AG08395 (cell line): ENCODE results near the gene STK35.
A peak's percentile ranks its signal among the peaks of the same experiment; 100 is the strongest.

ENCODE experiments used
- DNase-seq: peaks from one replicate; pipeline ENCODE4 v3.0.0; 2012; ENCODE audit warnings: mixed read lengths, low spot score

Gene STK35

DNA sequence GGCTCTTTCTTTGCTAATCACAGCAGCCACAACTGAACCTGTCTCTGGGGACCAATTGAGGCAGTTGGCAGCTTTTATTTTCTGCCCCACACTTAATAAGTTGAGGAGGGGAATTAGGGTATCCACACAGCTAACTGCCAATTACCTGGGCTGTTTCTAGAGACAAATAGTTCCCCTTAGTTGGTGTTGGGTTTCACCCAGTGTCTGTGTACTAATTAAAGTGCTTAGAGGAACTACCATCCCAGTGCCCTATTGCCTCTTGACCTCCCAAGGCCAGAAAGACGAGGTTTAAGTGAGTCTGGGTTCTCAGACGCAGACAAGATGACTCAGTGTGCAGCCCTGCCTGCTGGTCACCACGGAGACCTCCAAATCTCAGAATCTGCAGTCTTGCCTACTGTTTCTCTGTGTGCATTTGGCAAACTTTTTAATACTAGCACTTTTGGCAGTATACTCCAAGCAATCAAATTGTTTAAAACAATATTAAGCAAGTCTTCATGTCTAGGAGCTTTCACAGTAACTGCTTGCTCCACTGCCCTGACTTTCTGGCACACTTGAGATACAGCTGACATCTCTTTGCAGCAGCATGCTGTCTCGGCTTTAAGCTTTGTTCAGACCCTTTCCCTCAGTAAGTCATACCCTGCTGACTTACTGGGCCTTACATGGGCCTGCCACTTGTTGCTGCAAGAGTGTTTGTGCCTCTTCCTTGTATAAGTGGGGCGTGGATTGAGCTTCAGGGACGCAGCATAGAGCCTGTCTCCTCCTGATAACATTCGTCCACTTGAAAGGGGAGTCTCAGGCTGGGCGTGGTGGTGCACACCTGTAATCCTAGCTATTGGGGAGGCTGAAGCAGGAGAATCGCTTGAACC is 31.9 kb downstream of the STK35 start:
- DNase-seq, result peak; percentile 89

- no peak for DNase-seq
Measured at GRCh38 chr20:2135013-2135412, 33.4 kb downstream of the STK35 start.

GRCh38 chr20:2136275-2136674 is 34.6 kb downstream of the STK35 start:
- DNase-seq, result no peak

DNA sequence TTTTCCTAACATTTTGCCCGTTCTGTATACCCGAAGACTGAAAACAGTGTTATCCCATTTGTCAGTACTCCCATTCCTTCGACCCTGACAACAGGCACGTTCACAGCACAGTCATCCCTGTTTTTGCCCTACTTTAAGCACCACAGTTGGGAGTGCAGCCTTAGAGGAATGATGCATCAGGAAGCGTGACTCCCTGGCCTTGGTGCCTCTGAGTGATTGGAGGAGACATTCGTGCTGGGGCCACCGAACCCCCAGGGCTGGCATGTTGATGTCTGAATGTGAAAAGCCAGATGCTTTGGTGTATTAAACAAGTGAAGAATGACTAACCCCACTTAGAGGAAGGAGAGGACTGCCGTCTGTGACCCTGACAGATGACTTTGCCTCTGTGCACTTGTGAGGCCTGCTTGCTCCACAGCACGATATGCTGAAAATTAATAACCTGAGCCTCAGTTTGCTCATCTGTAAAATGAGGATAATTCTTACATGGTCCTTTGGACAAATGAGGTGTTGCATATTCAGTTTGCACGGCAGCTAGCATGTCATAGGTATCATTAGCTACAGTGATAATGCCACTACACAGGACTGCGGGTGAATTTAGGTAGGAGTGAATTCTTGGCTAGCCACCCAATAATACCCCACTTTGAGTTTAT is 36.0 kb downstream of the STK35 start:
- peak; percentile 91 for DNase-seq

GRCh38 chr20:2138396-2138795 is 36.8 kb downstream of the STK35 start:
- no peak for DNase-seq

DNA sequence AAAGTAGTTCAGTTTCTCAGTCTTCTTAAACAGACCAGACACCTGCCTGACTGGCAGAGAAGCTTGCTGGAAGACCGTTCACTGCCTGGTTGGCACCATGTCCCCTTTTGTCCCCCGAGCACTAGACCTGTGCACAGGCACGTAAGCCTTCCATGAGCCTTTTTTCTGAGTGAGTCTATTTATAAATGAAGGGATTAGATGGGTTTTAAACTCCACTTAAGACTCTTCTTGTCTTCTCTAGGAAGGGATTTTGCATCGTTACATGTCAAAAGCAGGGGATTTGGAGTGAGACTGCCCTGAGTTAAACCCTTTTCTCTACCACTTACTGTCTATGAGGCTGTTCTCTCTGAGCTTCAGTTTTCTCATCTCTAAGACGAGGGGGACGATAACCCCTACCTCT is 37.6 kb downstream of the STK35 start:
- no peak for DNase-seq

DNA sequence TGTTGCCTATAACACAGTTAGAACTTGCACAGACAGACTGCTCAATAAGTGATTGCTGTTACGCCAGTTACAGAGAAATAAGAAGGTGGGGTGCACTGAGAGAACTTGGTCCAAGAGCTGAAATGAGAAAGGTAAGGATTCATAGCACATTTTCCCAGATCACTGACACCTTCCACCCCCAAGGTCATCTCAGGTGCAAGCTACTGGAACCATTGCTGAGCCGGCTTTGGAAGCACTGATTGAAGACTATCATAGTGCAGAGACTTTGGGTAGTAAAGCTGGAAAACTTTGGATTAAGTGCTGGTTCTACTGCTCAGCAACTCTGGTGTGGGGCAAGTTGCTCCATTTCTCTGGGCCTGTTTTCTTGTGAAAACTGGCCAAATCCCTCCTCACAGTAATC is 38.1 kb downstream of the STK35 start:
- DNase-seq, result no peak

- DNase-seq, result peak; percentile 57
Measured at GRCh38 chr20:2140561-2140960, 38.9 kb downstream of the STK35 start.

GRCh38 chr20:2141600-2142575 is 40.3 kb downstream of the STK35 start:
- no peak for DNase-seq

- no peak for DNase-seq
Measured at GRCh38 chr20:2142649-2143048, 41.0 kb downstream of the STK35 start.

DNA sequence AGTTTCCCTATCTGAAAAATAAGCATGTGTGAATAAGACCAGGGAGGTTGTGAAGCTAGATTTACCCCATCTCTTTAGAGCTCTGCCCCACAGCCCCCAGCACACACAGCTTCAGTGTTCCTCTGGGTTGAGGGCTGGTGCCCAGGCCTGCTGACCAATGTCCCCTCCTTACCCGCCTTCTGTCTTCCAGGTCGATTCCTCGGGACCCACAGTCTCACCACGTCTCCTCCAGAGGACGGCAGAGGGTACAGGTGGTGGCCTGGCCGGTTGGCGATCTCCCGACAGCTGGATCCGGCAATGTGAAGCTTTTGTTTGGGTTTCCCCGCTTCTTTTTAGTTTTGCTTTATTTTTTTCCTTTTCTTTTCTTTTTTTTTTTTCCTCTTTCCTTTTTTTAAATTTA is 42.0 kb downstream of the STK35 start:
- no peak for DNase-seq

DNA sequence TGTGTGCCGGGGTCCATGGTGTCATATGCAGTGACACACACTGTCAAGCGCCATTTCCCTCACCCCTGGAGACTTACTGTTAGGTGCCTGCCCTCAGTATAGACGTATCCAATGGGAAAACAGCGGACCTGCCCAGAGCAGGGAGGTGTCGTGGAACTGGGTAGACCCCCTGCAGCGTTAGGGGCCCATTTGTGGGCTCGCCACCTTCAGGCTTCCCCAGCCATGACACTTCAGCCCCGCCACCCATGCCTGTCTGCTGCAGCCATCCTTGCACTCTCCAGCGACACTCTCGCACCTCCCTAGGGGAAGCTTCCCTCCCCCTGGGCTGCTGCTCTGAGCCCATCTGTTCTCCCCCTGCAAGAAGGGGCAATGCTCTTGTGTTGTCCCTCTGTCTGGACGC is 43.2 kb downstream of the STK35 start:
- no peak for DNase-seq

DNA sequence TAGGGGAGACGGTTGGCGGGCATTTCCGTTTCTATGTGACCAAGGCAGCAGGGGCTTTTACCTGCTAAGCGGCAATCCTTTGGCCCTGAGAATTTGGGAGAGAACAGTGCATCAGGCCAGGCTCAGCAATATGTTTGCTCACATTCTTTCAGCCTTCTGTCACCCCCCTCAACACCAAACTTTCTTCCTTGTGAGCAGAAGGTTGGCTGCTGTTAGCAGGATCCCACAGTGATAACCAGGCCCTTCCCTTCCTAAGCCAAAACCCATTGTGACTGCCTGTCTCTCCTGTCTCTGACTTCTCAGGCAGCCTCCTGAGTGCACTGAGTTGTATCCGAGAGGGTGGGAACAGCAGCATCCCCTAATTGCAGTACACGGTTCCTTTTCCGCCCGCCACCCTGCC is 43.7 kb downstream of the STK35 start:
- no peak for DNase-seq

DNA sequence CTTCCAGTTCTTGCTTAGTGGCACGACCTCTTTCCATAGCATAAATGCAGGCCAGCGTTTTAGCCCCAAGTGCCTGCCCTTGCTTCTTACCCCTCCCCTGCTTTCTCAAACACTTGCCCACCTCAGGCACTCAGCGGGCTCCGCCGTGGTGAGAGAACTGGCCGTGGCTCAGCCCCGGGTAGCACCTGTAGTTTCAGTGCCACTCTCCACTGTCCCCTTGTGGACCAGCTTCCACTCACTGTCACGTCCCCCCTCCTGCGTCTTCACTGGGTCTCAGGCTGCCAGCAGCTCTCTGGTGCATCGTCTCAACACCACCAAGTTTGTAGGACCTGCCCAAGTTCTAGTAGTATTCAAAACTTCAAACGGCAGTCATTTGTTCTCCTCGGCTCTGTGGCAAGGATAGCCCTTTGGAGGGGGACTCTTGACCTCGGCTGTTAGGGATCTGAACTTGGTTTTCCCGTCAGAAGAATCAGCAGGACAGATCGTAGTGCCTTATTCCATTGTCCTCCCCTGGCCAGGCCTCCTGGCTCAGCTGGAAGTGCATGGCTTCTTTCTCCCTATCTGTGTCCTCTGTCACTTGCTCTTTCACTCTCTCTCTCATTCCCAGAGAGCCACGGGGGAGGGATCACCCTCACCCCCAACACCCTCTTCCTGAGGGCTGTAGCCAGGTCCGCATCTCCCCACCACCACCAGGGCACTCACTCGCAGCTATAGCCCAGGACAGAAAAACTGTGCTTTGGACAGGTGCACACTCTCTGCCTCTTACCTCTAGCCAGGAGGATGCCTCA is 44.6 kb downstream of the STK35 start:
- no peak for DNase-seq

GRCh38 chr20:2149507-2149906 is 47.9 kb downstream of the STK35 start:
- no peak for DNase-seq

DNA sequence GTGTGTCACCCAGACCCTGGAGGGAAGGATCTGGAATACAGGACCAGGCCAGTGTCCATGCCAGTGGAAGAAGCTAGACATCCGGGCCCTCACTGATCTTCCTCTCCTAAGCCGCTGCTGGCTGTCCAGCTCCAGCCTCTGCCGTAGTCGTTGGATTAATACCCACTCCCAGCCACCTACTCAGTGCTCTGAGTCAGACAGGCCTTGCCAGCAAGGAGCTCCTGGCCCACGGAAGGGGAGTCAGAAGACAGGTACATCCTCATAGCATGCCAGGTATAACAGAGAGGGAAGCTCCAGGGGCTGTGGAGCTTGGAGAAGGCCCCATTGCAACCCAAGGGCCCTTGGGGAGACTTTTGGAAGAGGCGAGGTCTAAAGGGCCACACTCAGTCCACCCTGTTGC is 49.0 kb downstream of the STK35 start:
- no peak for DNase-seq

- DNase-seq, result peak; percentile 87
Measured at GRCh38 chr20:2151858-2152281, 50.2 kb downstream of the STK35 start.

GRCh38 chr20:2152317-2152716 is 50.7 kb downstream of the STK35 start:
- DNase-seq, result no peak

DNA sequence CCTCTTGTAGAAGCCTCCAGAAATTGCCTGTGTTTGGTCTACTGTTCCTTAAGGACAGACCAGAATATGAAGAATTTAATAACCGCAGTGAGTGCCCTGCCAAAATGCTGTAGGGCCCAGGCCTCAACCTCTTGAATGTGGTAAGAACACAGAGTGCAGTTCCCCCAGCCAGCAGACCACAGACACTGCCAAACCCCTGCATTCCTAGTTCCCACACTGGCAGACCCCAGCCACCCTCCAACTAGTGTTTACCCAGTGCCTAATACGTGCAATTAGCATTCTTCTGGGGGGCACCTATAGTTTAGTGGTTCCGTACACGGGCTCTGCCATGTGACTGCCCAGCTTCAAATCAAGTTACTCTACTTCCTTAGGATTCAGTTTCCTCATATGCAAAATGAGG is 51.7 kb downstream of the STK35 start:
- DNase-seq, result no peak

- no peak for DNase-seq
Measured at GRCh38 chr20:2156224-2156623, 54.6 kb downstream of the STK35 start.
